GM12865 (cell line): Measurements from ENCODE around the gene SETD3.

ENCODE experiments used
- DNase-seq: peaks from one replicate; pipeline ENCODE4 v3.0.0; 2010; ENCODE audit warnings: low read depth
- H3K4me3 ChIP-seq: 2 replicates; pipeline ENCODE4 v1.5.1; 2011; ENCODE audit warnings: mild to moderate bottlenecking, low read depth, low read length, control low read depth
- CTCF ChIP-seq: IDR thresholded peaks from 2 replicates; pipeline ENCODE4 v1.5.1; 2011; ENCODE audit warnings: low read length, control low read depth, low read depth, inconsistent platforms; ENCODE audit not compliant: insufficient read depth; ENCODE audit errors: missing control alignments

SETD3 gene

GRCh38 chr14:99397698-99398097 lies 83.0 kb downstream of the SETD3 start:
- no peak overlapping the region for H3K4me3 ChIP-seq
- no peak for TF ChIP-seq CTCF
- no peak for DNase-seq

GRCh38 chr14:99395909-99396530 lies 84.6 kb downstream of the SETD3 start:
- TF ChIP-seq CTCF: no peak
- H3K4me3 ChIP-seq: no peak overlapping the region
- no peak for DNase-seq

GRCh38 chr14:99394602-99395156 lies 86.0 kb downstream of the SETD3 start:
- H3K4me3 ChIP-seq: no peak overlapping the region
- no peak for DNase-seq
- no peak for TF ChIP-seq CTCF

GRCh38 chr14:99393059-99393655 lies 87.5 kb downstream of the SETD3 start:
- H3K4me3 ChIP-seq: no peak overlapping the region
- peak; percentile 54 for DNase-seq
- TF ChIP-seq CTCF: peak; percentile 84

- no peak overlapping the region for H3K4me3 ChIP-seq
- DNase-seq: no peak
- no peak for TF ChIP-seq CTCF
Measured at GRCh38 chr14:99391671-99392070, 89.0 kb downstream of the SETD3 start.

GRCh38 chr14:99389174-99389826 lies 91.4 kb downstream of the SETD3 start:
- H3K4me3 ChIP-seq: no peak overlapping the region
- peak; percentile 46 for DNase-seq

More at GRCh38 chr14:99389174-99389826, 91.4 kb downstream of the SETD3 start:
- peak; percentile 74 for TF ChIP-seq CTCF
